Keratinocyte (primary cell): ENCODE data around the gene SCP2D1.

Experiments
- CTCF ChIP-seq, 3 experiments: IDR thresholded peaks in 1 of 3; conservative IDR thresholded peaks in 1 of 3; optimal IDR thresholded peaks in 1 of 3; 2 replicates in 2 of 3; 3 replicates in 1 of 3; pipeline versions ENCODE3 to v1.5.1; 2011; ENCODE audit warnings: low read length in 3 of 3, mild to moderate bottlenecking in 3 of 3, moderate library complexity in 2 of 3, control low read depth in 1 of 3, inconsistent platforms in 1 of 3; ENCODE audit not compliant: insufficient read depth in 2 of 3; ENCODE audit errors: extremely low read depth in 1 of 3
- EZH2 ChIP-seq: IDR thresholded peaks from one replicate; pipeline ENCODE4 v1.6.1; 2012; ENCODE audit warnings: inconsistent platforms, mild to moderate bottlenecking, low read length, moderate library complexity

DNA sequence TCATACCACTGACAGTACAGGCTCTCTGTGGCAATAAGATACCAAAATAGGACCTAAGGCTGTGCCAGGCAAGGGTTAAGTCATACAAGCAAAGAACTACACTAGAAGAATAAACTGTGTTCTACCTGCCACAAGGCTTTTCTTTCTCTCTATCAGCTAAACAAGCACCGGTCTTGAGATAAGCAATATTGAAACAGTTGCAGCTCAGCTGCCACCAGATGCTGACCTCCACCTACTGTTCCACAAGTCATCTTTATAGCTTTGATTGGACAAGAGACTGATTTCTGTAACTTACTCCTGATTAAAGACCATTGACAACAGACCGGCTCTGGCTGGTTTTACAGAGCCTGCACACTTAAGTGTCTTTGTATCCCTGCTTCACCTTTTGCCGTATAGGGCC is 24.1 kb downstream of the SCP2D1 start:
- TF ChIP-seq CTCF (optimal IDR thresholded peaks at IDR 0.05 in 1 of 3, IDR thresholded peaks at IDR 0.05 in 1 of 3, conservative IDR thresholded peaks at IDR 0.05 in 1 of 3; ENCODE audit: extremely low read depth in 1 of 3, insufficient read depth in 2 of 3, low read length in 3 of 3) (no peak), EZH2 (no peak)
